Hematopoietic multipotent progenitor cell treated with erythropoietin and hydrocortisone succinate and interleukin-3 and kit ligand, for 6 days (in vitro differentiated cells): ENCODE measurements around the gene FN3K.
A peak's percentile ranks its signal among the peaks of the same experiment; 100 is the strongest.

Experiments used
- DNase-seq: peaks from one replicate; pipeline ENCODE4 v3.0.0-alpha.2; 2015

Gene FN3K

GRCh38 chr17:82703935-82704865 is 31.2 kb upstream of the FN3K start:
- DNase-seq, result no peak

- DNase-seq, result no peak
These were observed 30.5 kb upstream of the FN3K start for GRCh38 chr17:82704886-82705285.

- DNase-seq, result no peak
These were observed 29.7 kb upstream of the FN3K start for GRCh38 chr17:82705756-82706155.

- peak; percentile 32 for DNase-seq
These were observed 26.3 kb upstream of the FN3K start for GRCh38 chr17:82709024-82709675.

DNA sequence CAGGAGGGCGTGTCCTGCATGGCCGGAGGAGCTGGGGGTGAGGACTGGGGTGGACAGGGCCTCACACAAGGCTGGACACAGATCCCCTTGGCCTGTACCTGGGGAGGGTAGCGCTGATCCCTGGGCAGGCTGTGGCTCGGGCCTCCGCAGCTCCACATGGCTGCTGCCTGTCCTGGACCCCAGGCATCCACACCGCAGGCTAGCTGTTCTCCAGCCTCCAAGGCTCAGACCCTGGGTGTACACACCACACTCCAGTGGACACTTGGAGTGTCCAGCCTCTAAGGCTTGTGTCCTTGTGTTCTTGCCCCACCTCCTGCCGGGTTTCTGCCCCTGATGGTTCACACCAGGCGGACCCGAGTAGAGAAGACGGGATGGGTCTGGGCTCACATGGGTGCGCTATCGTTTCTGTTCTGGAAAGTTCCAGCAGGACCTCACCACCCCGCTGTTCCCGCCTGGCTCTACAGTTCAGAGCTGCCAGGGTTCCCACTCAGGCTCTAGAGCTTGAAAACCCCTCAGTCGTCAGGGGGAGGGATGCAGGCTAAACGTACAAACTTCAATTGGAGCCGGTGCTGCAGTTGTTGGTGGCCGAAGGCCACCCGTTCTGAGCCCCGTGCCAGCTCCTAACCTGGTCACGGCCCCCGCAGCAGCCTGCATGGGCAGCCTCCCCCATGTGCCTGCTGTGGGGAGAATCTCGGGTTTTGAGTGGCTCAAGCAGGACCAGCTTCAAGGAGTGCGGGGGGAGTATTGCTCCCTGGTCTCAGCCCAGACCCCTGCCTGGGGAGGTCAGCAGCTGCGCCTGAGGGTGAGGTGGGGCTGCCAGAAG is 25.5 kb upstream of the FN3K start:
- no peak for DNase-seq

DNA sequence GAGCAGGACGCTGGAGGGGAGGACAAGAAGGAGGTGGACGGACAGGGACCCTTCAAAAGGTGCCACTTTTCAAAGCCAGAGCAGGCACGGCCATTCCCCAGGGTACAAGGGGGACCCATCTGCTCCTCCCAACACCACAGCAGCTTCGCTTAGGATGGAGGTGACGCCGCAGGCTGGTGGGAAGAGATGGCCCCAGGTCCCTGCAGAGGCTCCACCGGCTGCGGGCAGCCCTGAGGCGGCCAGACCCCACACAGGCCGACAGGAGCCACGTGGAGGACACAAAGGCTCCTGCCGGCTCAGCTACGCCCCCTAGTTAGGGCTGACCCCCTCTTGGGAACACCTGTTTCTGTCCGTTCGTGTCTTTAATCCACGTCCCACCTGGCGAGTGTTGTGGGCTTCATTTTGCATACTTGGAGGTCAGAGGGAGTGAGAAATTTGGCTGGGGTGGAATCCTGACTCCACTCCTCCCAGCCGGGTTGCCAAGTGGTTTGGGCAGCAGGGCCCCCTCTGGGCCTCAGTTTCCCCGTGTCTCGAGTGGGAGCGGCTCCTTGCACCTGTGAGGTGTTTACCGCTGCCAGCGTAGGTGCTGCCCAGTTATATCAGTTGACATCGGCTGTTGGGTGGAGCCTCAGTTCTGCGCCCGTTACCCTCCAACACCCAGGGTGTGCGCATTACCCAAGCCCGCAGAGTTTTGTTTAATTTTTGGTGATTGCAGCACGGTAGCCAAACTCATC is 24.7 kb upstream of the FN3K start:
- DNase-seq, result no peak

DNA sequence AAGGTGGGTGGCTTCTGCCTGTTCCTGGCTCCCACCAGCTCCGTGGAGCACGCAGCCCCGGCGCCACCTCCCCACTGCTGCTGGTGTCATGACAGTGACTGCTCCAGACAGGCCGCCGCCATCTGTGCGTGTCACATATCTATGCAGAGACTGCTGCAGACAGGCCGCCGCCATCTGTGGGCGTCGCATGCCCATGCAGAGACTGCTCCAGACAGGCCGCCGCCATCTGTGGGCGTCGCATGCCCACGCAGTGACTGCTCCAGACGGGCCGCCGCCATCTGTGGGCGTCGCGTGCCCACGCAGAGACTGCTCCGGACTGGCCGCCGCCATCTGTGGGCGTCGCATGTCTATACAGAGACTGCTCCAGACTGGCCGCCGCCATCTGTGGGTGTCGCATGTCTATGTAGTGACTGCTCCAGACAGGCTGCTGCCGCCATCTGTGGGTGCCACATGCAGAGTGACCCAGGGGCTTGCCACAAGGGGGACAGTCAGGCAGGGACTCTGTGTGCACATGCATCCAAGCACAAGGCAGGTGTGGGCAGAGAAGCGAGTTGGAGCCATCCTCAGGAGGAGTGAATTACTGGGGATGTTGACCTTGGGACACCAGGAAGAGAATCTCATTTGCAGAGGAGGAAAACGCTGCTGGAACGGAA is 22.2 kb upstream of the FN3K start:
- DNase-seq, result no peak

- DNase-seq, result peak; percentile 95
These were observed 19.0 kb upstream of the FN3K start, which contains the start of gene FN3KRP for GRCh38 chr17:82716203-82717010. FN3KRP (plus strand) TSS chr17:82716706; CDS start chr17:82716756, 50 bp downstream.

GRCh38 chr17:82718986-82719685 is 16.3 kb upstream of the FN3K start:
- no peak for DNase-seq

DNA sequence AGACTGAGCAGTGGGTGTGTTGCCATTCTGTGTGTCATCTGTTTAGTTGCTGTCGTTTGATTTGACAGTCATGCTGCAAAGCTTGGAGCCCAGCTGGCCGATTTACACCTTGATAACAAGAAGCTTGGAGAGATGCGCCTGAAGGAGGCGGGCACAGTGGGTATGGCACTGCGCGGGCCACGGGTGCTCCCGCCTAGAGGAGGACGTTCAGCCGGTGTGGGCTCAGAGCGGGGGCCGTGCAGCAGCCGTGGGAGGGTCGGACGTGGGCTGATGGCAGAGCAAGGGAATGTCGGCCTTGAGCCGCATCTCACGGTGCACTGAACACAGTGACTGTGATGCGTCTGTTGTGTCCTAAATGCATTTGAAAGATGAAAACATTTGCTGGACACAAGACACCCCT is 15.2 kb upstream of the FN3K start:
- no peak for DNase-seq

GRCh38 chr17:82722341-82723013 is 12.9 kb upstream of the FN3K start:
- no peak for DNase-seq

GRCh38 chr17:82723169-82723807 is 12.1 kb upstream of the FN3K start:
- no peak for DNase-seq

GRCh38 chr17:82726427-82726826 is 9.0 kb upstream of the FN3K start:
- DNase-seq, result no peak

DNA sequence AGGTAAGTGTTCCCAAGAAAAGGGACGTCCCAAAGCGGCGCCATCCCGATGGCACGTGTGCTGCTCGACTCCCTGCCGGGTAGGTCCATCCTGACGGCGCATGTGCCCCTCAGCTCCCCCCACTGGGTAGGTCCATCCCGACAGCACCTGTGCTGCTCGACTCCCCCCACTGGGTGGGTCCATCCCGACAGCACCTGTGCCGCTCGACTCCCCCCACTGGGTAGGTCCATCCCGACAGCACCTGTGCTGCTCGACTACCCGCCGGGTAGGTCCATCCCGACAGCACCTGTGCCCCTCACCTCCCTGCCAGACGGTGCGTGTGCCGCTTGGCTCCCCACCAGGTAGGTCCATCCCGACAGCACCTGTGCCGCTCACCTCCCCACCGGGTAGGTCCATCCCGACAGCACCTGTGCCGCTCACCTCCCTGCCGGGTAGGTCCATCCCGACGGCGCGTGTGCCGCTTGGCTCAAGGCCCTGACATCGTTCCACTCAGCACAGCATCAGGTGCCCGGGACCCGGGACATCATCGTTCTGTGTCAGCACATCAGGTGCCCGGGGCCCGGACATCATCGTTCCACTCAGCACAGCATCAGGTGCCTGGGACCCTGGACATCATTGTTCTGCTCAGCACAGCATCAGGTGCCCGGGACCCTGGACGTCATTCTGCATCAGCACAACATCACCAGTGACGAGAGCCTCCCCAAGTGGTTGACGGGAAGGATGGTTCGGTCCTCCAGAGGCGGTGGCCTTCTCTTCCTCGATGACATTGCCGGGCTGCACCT is 5.7 kb upstream of the FN3K start:
- no peak for DNase-seq

- no peak for DNase-seq
These were observed 3.2 kb upstream of the FN3K start for GRCh38 chr17:82732118-82732743.

DNA sequence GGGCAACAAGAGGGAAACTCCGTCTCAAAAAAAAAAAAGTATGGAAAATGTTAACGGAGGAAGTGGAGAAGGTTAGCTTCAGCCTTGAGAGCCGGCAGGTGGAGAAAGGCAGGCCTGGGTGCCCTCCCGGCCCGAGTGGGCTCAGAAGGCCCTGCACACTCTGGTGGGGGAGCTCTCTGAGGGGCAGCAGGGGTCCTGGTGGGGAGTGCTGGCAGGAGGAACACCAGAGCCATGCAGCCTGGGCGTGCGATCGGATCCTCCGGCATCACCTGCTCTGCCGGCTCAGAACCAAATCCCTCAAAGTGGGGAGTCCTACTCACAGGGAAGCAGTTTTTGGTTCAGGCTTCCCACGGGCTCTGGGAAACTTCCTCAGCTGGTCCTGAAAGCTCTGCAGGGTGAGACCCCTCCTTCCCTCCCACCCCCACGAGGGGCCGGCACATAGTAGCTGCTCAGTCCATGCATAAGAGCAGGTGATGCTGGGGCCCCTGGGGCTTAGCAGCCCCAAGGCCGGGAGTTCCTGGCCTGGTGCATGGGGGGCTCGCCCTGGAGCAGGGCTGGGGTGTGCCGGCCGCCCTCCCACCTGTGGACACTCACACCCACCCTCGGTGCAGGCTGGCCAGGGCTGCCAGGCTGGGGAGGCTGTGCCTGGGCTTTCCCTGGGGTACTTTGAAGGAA is 1.2 kb downstream of the FN3K start:
- DNase-seq, result no peak
